ENCODE measurements around the gene TSPAN4. TPM values are rescaled to one million over a fixed set of nuclear protein-coding genes. Genes with fewer than 3 reads are reported as not detected.

TSPAN4 gene
- total RNA-seq, 2 experiments from 2014 or later: 1.6 to 2.0 TPM

- ChIA-PET CTCF (no interaction called here), POLR2A (interaction anchor here (1.6 to 10.0 kb wide), 3 partner anchors 8 to 26 kb away, joined by 4 to 115 read pairs (median 71); partner anchors contain the start of genes PNPLA2, POLR2L and TSPAN4)
- H3K9me3 Mint-ChIP-seq: no peaks in the 10 kb centered on the region
- no peak for TF ChIP-seq CTCF (IDR thresholded peaks at IDR 0.05)
- ATAC-seq (ENCODE audit: poor library complexity) (no peak), DNase-seq (peak in 2 of 14 experiments; percentile 56 to 65)
- Histone ChIP-seq H3K36me3 (ENCODE audit: insufficient read depth, low read length) (peaks cover 19% of the 10 kb centered on the region), H3K4me1 (ENCODE audit: insufficient read depth, low read length) (peaks cover 52% of the 10 kb centered on the region), H3K27me3 (ENCODE audit: control insufficient read depth in 1 of 2, insufficient read depth in 2 of 2, low read length in 2 of 2) (peaks cover 21 to 29% of the 10 kb centered on the region in 2 experiments), H3K9me3 (ENCODE audit: control insufficient read depth in 1 of 2, insufficient read depth in 1 of 2, low read length in 2 of 2) (peaks cover 0 to 18% of the 10 kb centered on the region in 2 experiments), H3K27ac (ENCODE audit: low read depth in 1 of 2, low read length in 2 of 2) (no peak overlapping the region), H3K4me3 (ENCODE audit: low read length) (no peak overlapping the region)
- intact Hi-C loops (cut with DNase I, micrococcal nuclease): no loop called here
- H3K27me3 Mint-ChIP-seq: peaks cover 21% of the 10 kb centered on the region
- H3K27ac Mint-ChIP-seq: no peak overlapping the region
- H3K36me3 Mint-ChIP-seq (ENCODE audit: low read depth): peaks cover 11% of the 10 kb centered on the region
- peaks cover 22% of the 10 kb centered on the region for H3K4me1 Mint-ChIP-seq (ENCODE audit: low read depth)
- H3K4me3 Mint-ChIP-seq: peak overlapping the region; percentile 69
Measured at GRCh38 chr11:834371-835316, 8.0 kb upstream of the TSPAN4 start.

GRCh38 chr11:836274-836673 lies 6.4 kb upstream of the TSPAN4 start:
- Mint-ChIP-seq H3K4me3 (no peak overlapping the region), H3K27ac (no peak overlapping the region), H3K27me3 (peaks cover 13% of the 10 kb centered on the region), H3K36me3 (ENCODE audit: low read depth) (peaks cover 22% of the 10 kb centered on the region), H3K4me1 (ENCODE audit: low read depth) (peaks cover 24% of the 10 kb centered on the region), H3K9me3 (no peaks in the 10 kb centered on the region)
- ATAC-seq (ENCODE audit: poor library complexity) (no peak), DNase-seq (no peak)
- intact Hi-C loops (cut with DNase I, micrococcal nuclease): no loop called here
- Histone ChIP-seq H3K4me3 (ENCODE audit: low read length) (no peak overlapping the region), H3K27ac (ENCODE audit: low read depth in 1 of 2, low read length in 2 of 2) (no peak overlapping the region), H3K36me3 (ENCODE audit: insufficient read depth, low read length) (peaks cover 28% of the 10 kb centered on the region), H3K27me3 (ENCODE audit: control insufficient read depth in 1 of 2, insufficient read depth in 2 of 2, low read length in 2 of 2) (peaks cover 5 to 14% of the 10 kb centered on the region in 2 experiments), H3K9me3 (ENCODE audit: control insufficient read depth in 1 of 2, insufficient read depth in 1 of 2, low read length in 2 of 2) (peaks cover 0 to 8% of the 10 kb centered on the region in 2 experiments), H3K4me1 (ENCODE audit: insufficient read depth, low read length) (peaks cover 52% of the 10 kb centered on the region)
- ChIA-PET POLR2A (interaction anchor here (1.2 kb wide), 1 partner anchor 16 kb away, joined by 4 read pairs; no protein-coding TSS in a partner anchor), CTCF (no interaction called here)
- TF ChIP-seq CTCF (IDR thresholded peaks at IDR 0.05): no peak

- no peak for TF ChIP-seq CTCF (IDR thresholded peaks at IDR 0.05)
- Mint-ChIP-seq H3K9me3 (no peaks in the 10 kb centered on the region), H3K36me3 (ENCODE audit: low read depth) (peaks cover 22% of the 10 kb centered on the region), H3K27me3 (peaks cover 10% of the 10 kb centered on the region), H3K27ac (no peak overlapping the region), H3K4me3 (no peak overlapping the region), H3K4me1 (ENCODE audit: low read depth) (peaks cover 20% of the 10 kb centered on the region)
- H3K9me3 ChIP-seq (ENCODE audit: control insufficient read depth in 1 of 2, insufficient read depth in 1 of 2, low read length in 2 of 2): peaks cover 0 to 8% of the 10 kb centered on the region in 2 experiments
- H3K27ac ChIP-seq (ENCODE audit: low read depth in 1 of 2, low read length in 2 of 2): no peak overlapping the region
- intact Hi-C loops (cut with DNase I, micrococcal nuclease): no loop called here
- H3K4me1 ChIP-seq (ENCODE audit: insufficient read depth, low read length): peaks cover 52% of the 10 kb centered on the region
- POLR2A ChIA-PET: interaction anchor here (1.2 kb wide), 1 partner anchor 17 kb away, joined by 4 read pairs; no protein-coding TSS in a partner anchor
- peaks cover 1 to 10% of the 10 kb centered on the region in 2 experiments for H3K27me3 ChIP-seq (ENCODE audit: control insufficient read depth in 1 of 2, insufficient read depth in 2 of 2, low read length in 2 of 2)
- CTCF ChIA-PET: no interaction called here
- ATAC-seq (ENCODE audit: poor library complexity): no peak
- DNase-seq: no peak
- peaks cover 28% of the 10 kb centered on the region for H3K36me3 ChIP-seq (ENCODE audit: insufficient read depth, low read length)
- no peak overlapping the region for H3K4me3 ChIP-seq (ENCODE audit: low read length)
Measured at GRCh38 chr11:836700-837099, 6.0 kb upstream of the TSPAN4 start.

Data from CD4-positive, alpha-beta T cell (primary cell).